Kidney epithelial cell (primary cell): Measurements from ENCODE around the gene PRL. TPM values are rescaled to one million over a fixed set of nuclear protein-coding genes. Genes with fewer than 3 reads are reported as not detected.

Experiments used
- DNase-seq: peaks from one replicate; pipeline ENCODE4 v3.0.0-alpha.2; 2010; ENCODE audit warnings: low read depth
- H3K27me3 ChIP-seq: 2 replicates; pipeline ENCODE4 v1.6.0; 2011; ENCODE audit warnings: low read length; ENCODE audit not compliant: control insufficient read depth, insufficient read depth
- H3K36me3 ChIP-seq: 2 replicates; pipeline ENCODE4 v1.5.1; 2011; ENCODE audit warnings: low read length; ENCODE audit not compliant: control insufficient read depth, insufficient read depth
- H3K4me3 ChIP-seq: 2 replicates; pipeline ENCODE4 v1.5.1; 2011; ENCODE audit warnings: low read depth, mild to moderate bottlenecking, control low read depth, low read length
- CTCF ChIP-seq: IDR thresholded peaks from 2 replicates; pipeline ENCODE4 v1.5.1; 2011; ENCODE audit warnings: mild to moderate bottlenecking, moderate library complexity, low read length, control low read depth, inconsistent platforms; ENCODE audit not compliant: insufficient read depth, poor library complexity, severe bottlenecking
- total RNA-seq: library from RNA; depleted of rRNA; stranded (reverse); fragments of >200 nt; gene quantifications from 2 replicates; pipeline ENCODE4 v1.2.3, GENCODE V29; 2015

Gene PRL
- total RNA-seq, 1 donor from 2014 or later, result not detected

GRCh38 chr6:22279427-22279826 lies 17.4 kb downstream of the PRL start:
- no peaks in the 10 kb centered on the region for H3K27me3 ChIP-seq
- no peak for DNase-seq
- no peaks in the 10 kb centered on the region for H3K36me3 ChIP-seq
- no peak overlapping the region for H3K4me3 ChIP-seq
- TF ChIP-seq CTCF, result no peak

DNA sequence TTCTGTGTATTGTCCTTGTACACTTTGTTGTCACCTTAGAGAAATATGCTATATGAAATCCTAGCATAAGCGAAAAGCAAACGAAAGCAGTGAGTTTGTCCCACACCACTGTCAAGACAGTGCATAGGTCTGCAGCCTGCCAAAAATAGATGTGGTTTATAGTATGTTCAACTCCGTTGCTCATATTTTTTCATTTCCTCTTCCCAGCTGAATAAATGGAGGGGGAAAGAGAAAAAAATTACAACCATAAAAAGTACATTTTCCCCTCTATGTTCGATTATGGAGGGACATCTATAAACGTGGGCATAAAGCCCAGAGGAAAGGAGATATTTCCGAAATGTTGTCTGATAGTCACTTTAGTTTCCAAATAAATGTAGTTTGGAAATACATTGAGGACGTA lies 25.8 kb downstream of the PRL start:
- no peak overlapping the region for H3K4me3 ChIP-seq
- no peak for TF ChIP-seq CTCF
- no peaks in the 10 kb centered on the region for H3K36me3 ChIP-seq
- no peak for DNase-seq
- no peaks in the 10 kb centered on the region for H3K27me3 ChIP-seq

GRCh38 chr6:22263748-22264147 lies 33.1 kb downstream of the PRL start:
- no peak for TF ChIP-seq CTCF
- H3K36me3 ChIP-seq, result no peaks in the 10 kb centered on the region
- no peak for DNase-seq
- H3K4me3 ChIP-seq, result no peak overlapping the region
- H3K27me3 ChIP-seq, result no peaks in the 10 kb centered on the region

DNA sequence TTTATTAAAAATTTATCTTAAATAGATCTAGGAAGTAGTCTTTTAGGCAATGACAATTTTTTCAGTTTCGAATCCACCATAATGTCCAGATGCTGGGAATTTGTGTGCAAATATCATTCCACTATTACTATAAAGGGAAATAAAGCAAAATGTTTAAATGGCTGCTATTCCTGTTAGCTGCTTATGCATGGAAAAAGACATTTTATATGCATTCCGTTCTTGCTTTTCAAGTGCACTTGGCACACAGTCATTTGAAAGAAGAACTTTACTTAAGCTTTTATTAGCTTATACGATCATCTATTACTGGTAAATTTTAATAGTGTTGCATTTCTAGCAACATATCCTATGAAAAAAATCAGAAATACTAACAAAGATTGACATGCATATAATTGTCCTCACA lies 42.0 kb downstream of the PRL start:
- H3K36me3 ChIP-seq, result no peaks in the 10 kb centered on the region
- no peak for DNase-seq
- no peak for TF ChIP-seq CTCF
- H3K27me3 ChIP-seq, result no peaks in the 10 kb centered on the region
- H3K4me3 ChIP-seq, result no peak overlapping the region

GRCh38 chr6:22253955-22254655 lies 42.7 kb downstream of the PRL start:
- no peaks in the 10 kb centered on the region for H3K36me3 ChIP-seq
- H3K27me3 ChIP-seq, result no peaks in the 10 kb centered on the region
- no peak overlapping the region for H3K4me3 ChIP-seq
- TF ChIP-seq CTCF, result no peak
- no peak for DNase-seq

DNA sequence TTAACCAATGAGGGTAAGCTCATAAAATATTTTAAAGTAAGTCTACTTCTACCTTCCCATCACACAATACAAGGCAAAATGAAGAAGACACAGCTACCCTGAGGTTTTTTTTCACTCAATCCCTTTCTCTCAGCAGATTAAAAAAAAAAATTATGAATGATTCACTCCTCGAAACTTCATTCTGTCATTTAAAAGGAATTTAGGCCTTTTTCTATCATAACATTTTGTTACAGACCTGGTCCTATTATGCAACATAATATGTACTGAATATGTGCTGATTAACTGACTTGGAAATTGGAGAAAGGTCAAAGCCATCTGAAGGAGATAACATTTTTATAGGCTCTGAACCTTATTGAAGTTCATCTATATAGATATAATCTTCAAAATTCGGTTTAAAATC lies 45.5 kb downstream of the PRL start:
- H3K27me3 ChIP-seq, result no peaks in the 10 kb centered on the region
- no peaks in the 10 kb centered on the region for H3K36me3 ChIP-seq
- DNase-seq, result peak; percentile 14
- TF ChIP-seq CTCF, result no peak
- no peak overlapping the region for H3K4me3 ChIP-seq
